KG1 (cell line): ENCODE measurements around the gene TRABD.

ENCODE experiments used
- DNase-seq: peaks from one replicate; lab custom pipeline; 2025; lab: John Stamatoyannopoulos, UW

Gene TRABD

GRCh38 chr22:50189184-50189848 lies 3.6 kb downstream of the TRABD start:
- DNase-seq: no peak

GRCh38 chr22:50189849-50190181 lies 4.1 kb downstream of the TRABD start:
- no peak for DNase-seq

- peak; percentile 94 for DNase-seq
Measured at GRCh38 chr22:50190182-50190940, 4.6 kb downstream of the TRABD start.

- DNase-seq: peak; percentile 88
Measured at GRCh38 chr22:50190941-50191741, 5.4 kb downstream of the TRABD start.

- DNase-seq: no peak
Measured at GRCh38 chr22:50192436-50193204, 6.9 kb downstream of the TRABD start.

GRCh38 chr22:50193621-50194020 lies 7.9 kb downstream of the TRABD start:
- no peak for DNase-seq

GRCh38 chr22:50194037-50194805 lies 8.5 kb downstream of the TRABD start:
- no peak for DNase-seq

- DNase-seq: no peak
Measured at GRCh38 chr22:50196256-50196655, 10.5 kb downstream of the TRABD start.

- no peak for DNase-seq
Measured at GRCh38 chr22:50197000-50197800, 11.5 kb downstream of the TRABD start.

GRCh38 chr22:50197856-50198623 lies 12.3 kb downstream of the TRABD start:
- no peak for DNase-seq

- DNase-seq: no peak
Measured at GRCh38 chr22:50198624-50199017, 12.9 kb downstream of the TRABD start.

GRCh38 chr22:50199251-50199721 lies 13.6 kb downstream of the TRABD start:
- DNase-seq: no peak

- DNase-seq: no peak
Measured at GRCh38 chr22:50199829-50200460, 14.2 kb downstream of the TRABD start.

- no peak for DNase-seq
Measured at GRCh38 chr22:50200461-50201190, 14.9 kb downstream of the TRABD start, which contains the start of gene SELENOO. Gene SELENOO, plus strand, starts transcription at chr22:50201011. Its CDS starts 26 bp downstream, at chr22:50201037.

GRCh38 chr22:50201191-50202129 lies 15.7 kb downstream of the TRABD start:
- no peak for DNase-seq

- no peak for DNase-seq
Measured at GRCh38 chr22:50202130-50202666, 16.5 kb downstream of the TRABD start.

- DNase-seq: no peak
Measured at GRCh38 chr22:50203288-50203687, 17.6 kb downstream of the TRABD start.
